Measurements from ENCODE around the gene HEATR1.

DNA sequence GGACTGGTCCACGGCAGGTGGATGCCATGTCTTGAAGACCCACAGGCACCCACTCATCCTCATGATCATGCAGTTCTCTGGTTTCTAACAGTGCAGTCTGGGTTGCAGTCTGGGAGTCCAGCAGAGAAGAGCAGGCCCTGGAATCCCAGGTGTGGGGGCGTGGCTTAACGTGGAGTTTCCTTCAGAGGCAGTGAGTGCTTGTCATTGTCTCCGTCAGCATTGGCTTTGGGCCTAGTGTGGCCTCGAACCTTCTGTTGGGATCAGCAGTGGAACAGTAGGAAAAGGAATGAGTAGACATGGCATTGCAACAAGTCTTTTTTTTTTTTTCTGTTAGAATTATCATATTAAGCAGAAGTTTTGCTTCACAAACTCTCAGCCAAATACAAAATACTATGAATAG is 67.8 kb downstream of the HEATR1 start:
- TF ChIP-seq, protein P1, sequence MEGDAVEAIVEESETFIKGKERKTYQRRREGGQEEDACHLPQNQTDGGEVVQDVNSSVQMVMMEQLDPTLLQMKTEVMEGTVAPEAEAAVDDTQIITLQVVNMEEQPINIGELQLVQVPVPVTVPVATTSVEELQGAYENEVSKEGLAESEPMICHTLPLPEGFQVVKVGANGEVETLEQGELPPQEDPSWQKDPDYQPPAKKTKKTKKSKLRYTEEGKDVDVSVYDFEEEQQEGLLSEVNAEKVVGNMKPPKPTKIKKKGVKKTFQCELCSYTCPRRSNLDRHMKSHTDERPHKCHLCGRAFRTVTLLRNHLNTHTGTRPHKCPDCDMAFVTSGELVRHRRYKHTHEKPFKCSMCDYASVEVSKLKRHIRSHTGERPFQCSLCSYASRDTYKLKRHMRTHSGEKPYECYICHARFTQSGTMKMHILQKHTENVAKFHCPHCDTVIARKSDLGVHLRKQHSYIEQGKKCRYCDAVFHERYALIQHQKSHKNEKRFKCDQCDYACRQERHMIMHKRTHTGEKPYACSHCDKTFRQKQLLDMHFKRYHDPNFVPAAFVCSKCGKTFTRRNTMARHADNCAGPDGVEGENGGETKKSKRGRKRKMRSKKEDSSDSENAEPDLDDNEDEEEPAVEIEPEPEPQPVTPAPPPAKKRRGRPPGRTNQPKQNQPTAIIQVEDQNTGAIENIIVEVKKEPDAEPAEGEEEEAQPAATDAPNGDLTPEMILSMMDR (IDR thresholded peaks at IDR 0.05; ENCODE audit: low read depth, low read length, poor library complexity, severe bottlenecking), result no peak
- no peak for TF ChIP-seq EZH2phosphoT487 (IDR thresholded peaks at IDR 0.05; ENCODE audit: borderline replicate concordance, low read length)
